B cell (primary cell): ENCODE data around the gene NAV2. TPM values are rescaled to one million over a fixed set of nuclear protein-coding genes. Genes with fewer than 3 reads are reported as not detected.

Source experiments
- ATAC-seq: fragments of 200-7000 bp; cut with Tn5 transposase; one replicate; pipeline ENCODE4 v1.10.0; 2021; ENCODE audit warnings: low read depth, mild to moderate bottlenecking, moderate number of reproducible peaks, moderate library complexity
- CTCF ChIA-PET: fragments of 350-600 bp; sonication (Branson Sonifier 250); formaldehyde crosslinking; loops from one replicate; lab custom pipeline; 2021; ENCODE audit warnings: antibody characterized with exemption, inconsistent platforms; lab: Charles Lee
- POLR2A ChIA-PET: fragments of 350-600 bp; sonication (Branson Sonifier 250); formaldehyde crosslinking; loops from one replicate; lab custom pipeline; 2021; ENCODE audit warnings: antibody characterized with exemption; lab: Charles Lee
- DNase-seq: peaks from one replicate; pipeline ENCODE4 v3.0.0; 2013
- H2AFZ ChIP-seq: 2 replicates; pipeline ENCODE4 v1.6.1; 2012; ENCODE audit warnings: mild to moderate bottlenecking, low read depth, low read length; ENCODE audit not compliant: insufficient read depth, poor library complexity, severe bottlenecking
- H3K27ac ChIP-seq, 2 donors: 1 replicate in 1 of 2; 2 replicates in 1 of 2; pipeline ENCODE4 v1.5.1; 2012 to 2013; ENCODE audit warnings: low read length in 2 of 2, mild to moderate bottlenecking in 2 of 2, moderate library complexity in 1 of 2
- H3K27me3 ChIP-seq, 4 experiments: fragments of 200-600 bp in 1 of 4; sonication (generic) in 1 of 4; replicated peaks in 1 of 4; 1 replicate in 2 of 4; 2 replicates in 2 of 4; pipeline versions ENCODE4 v1.6.1 to v1.7.0; 2013 to 2016; ENCODE audit warnings: low read length in 3 of 4, mild to moderate bottlenecking in 2 of 4, mixed read lengths in 1 of 4, moderate library complexity in 1 of 4; ENCODE audit not compliant: insufficient read depth in 4 of 4, control insufficient read depth in 3 of 4; ENCODE audit errors: control extremely low read depth in 1 of 4
- H3K36me3 ChIP-seq, 2 experiments: replicated peaks in 1 of 2; 1 replicate in 1 of 2; 2 replicates in 1 of 2; pipeline versions ENCODE4 v1.6.1 to v1.7.1; 2013; ENCODE audit warnings: low read length in 1 of 2; ENCODE audit not compliant: insufficient read depth in 2 of 2, control insufficient read depth in 1 of 2; ENCODE audit errors: control extremely low read depth in 1 of 2, extremely low read depth in 1 of 2
- H3K4me1 ChIP-seq, 2 donors: fragments of 200-600 bp in 1 of 2; sonication (generic) in 1 of 2; 1 replicate in 1 of 2; 2 replicates in 1 of 2; pipeline versions ENCODE4 v1.5.1 to v1.6.1; 2013 to 2017; ENCODE audit warnings: low read length in 2 of 2; ENCODE audit not compliant: control insufficient read depth in 2 of 2, insufficient read depth in 2 of 2
- H3K4me2 ChIP-seq: replicated peaks from 2 replicates; pipeline ENCODE3; 2012; ENCODE audit warnings: mild to moderate bottlenecking, low read depth, low read length; ENCODE audit not compliant: poor library complexity, severe bottlenecking
- H3K4me3 ChIP-seq, 5 experiments: fragments of 200-600 bp in 1 of 5; sonication (generic) in 1 of 5; 1 replicate in 3 of 5; 2 replicates in 2 of 5; pipeline versions ENCODE4 v1.5.1 to v1.7.0; 2011 to 2016; ENCODE audit warnings: low read length in 4 of 5, mild to moderate bottlenecking in 4 of 5, low read depth in 2 of 5, control low read depth in 1 of 5, moderate library complexity in 1 of 5; ENCODE audit not compliant: insufficient read depth in 1 of 5; ENCODE audit errors: control extremely low read depth in 1 of 5, extremely low read depth in 1 of 5
- H3K79me2 ChIP-seq: fragments of 200-600 bp; sonication (generic); one replicate; pipeline ENCODE4 v1.6.0; 2016; ENCODE audit warnings: low read length; ENCODE audit not compliant: control insufficient read depth, insufficient read depth
- H3K9ac ChIP-seq: fragments of 200-600 bp; sonication (generic); 2 replicates; pipeline ENCODE4 v1.6.1; 2017; ENCODE audit warnings: mild to moderate bottlenecking, low read length, moderate library complexity
- H3K9me3 ChIP-seq, 3 donors: one replicate each; pipeline versions ENCODE4 v1.6.1 to v1.7.1; 2013; ENCODE audit warnings: low read length in 2 of 3; ENCODE audit not compliant: control insufficient read depth in 2 of 3, insufficient read depth in 1 of 3; ENCODE audit errors: control extremely low read depth in 1 of 3
- H4K20me1 ChIP-seq: 2 replicates; pipeline ENCODE4 v1.6.0; 2012; ENCODE audit warnings: mild to moderate bottlenecking, low read length; ENCODE audit not compliant: insufficient read depth, control insufficient read depth, poor library complexity, severe bottlenecking
- H3K27ac Mint-ChIP-seq: one replicate; pipeline ENCODE4 v1.8.0; 2021; ENCODE audit warnings: mixed read lengths
- H3K27me3 Mint-ChIP-seq: one replicate; pipeline ENCODE4 v1.8.0; 2021; ENCODE audit warnings: mixed read lengths
- H3K4me1 Mint-ChIP-seq: one replicate; pipeline ENCODE4 v1.8.0; 2021; ENCODE audit warnings: mixed read lengths
- H3K4me3 Mint-ChIP-seq: one replicate; pipeline ENCODE4 v1.8.0; 2021; ENCODE audit warnings: mixed read lengths
- H3K9me3 Mint-ChIP-seq: one replicate; pipeline ENCODE4 v1.8.0; 2022; ENCODE audit warnings: mixed read lengths; ENCODE audit not compliant: insufficient read depth
- CTCF ChIP-seq: fragments of 200-600 bp; IDR thresholded peaks from one replicate; pipeline ENCODE4 v1.8.0; 2022; ENCODE audit warnings: antibody characterized with exemption, mild to moderate bottlenecking
- EZH2 ChIP-seq: IDR thresholded peaks from 2 replicates; pipeline ENCODE4 v1.6.1; 2012; ENCODE audit warnings: borderline replicate concordance, low read depth, mild to moderate bottlenecking, moderate library complexity, low read length; ENCODE audit not compliant: insufficient read depth, poor library complexity, severe bottlenecking
- WGBS: methylation state at CpG from one replicate; pipeline ENCODE4 v1.1.5; 2013; ENCODE audit warnings: missing lambda C conversion rate; ENCODE audit not compliant: insufficient coverage; 5-methylcytosine and 5-hydroxymethylcytosine counted together
- intact Hi-C: fragments of 100-400 bp; cut with micrococcal nuclease; formaldehyde crosslinking; loops from one replicate; pipeline ENCODE4 v1.10.0; 2022
- polyA plus RNA-seq: library from polyadenylated mRNA; depleted of rRNA; stranded (reverse); fragments of >200 nt; gene quantifications from 2 replicates; pipeline ENCODE4 v1.2.3, GENCODE V29; 2012
- total RNA-seq, 2 donors: library from RNA; stranded (reverse); fragments of 120-200 nt in 1 of 2; gene quantifications; 1 replicate in 1 of 2; 2 replicates in 1 of 2; pipeline versions ENCODE4 v1.2.3 to v1.2.4, GENCODE V29; 2013 to 2022

NAV2 gene
- total and polyA plus RNA-seq, 2 donors (not counting 1 experiment from before 2014, with no cell fraction given) = 0.82 to 22.2 TPM

- no peaks in the 10 kb centered on the region for H4K20me1 ChIP-seq
- CTCF ChIA-PET = no interaction called here
- H3K27ac ChIP-seq = no peak overlapping the region
- POLR2A ChIA-PET = no interaction called here
- no peak for ATAC-seq
- H3K4me1 ChIP-seq = peaks cover 18 to 22% of the 10 kb centered on the region in 2 donors
- no peak for DNase-seq
- no peaks in the 10 kb centered on the region for H3K9me3 Mint-ChIP-seq
- no peaks in the 10 kb centered on the region for H3K79me2 ChIP-seq
- H3K27me3 ChIP-seq = peaks cover 0 to 12% (median 2%) of the 10 kb centered on the region in 4 experiments
- no peak overlapping the region for H2AFZ ChIP-seq
- H3K27me3 Mint-ChIP-seq = peaks cover 29% of the 10 kb centered on the region
- 88% methylated on average over 2 of the region's 5 CpGs for WGBS
- H3K4me1 Mint-ChIP-seq = peaks cover 16% of the 10 kb centered on the region
- no peak overlapping the region for H3K4me2 ChIP-seq
- H3K4me3 ChIP-seq = no peak overlapping the region
- intact Hi-C loops = no loop called here
- TF ChIP-seq CTCF (no peak), EZH2 (no peak)
- no peaks in the 10 kb centered on the region for H3K9me3 ChIP-seq
- H3K36me3 ChIP-seq = no peaks in the 10 kb centered on the region
- no peak overlapping the region for H3K9ac ChIP-seq
- H3K27ac Mint-ChIP-seq = no peak overlapping the region
- no peak overlapping the region for H3K4me3 Mint-ChIP-seq
Observed at GRCh38 chr11:20102397-20102796, 389.8 kb downstream of the NAV2 start.

GRCh38 chr11:20103281-20103680, 390.6 kb downstream of the NAV2 start:
- 93% methylated on average over 6 of the region's 7 CpGs for WGBS
- no peak overlapping the region for H3K4me2 ChIP-seq
- H3K9me3 ChIP-seq = no peaks in the 10 kb centered on the region
- H3K4me1 Mint-ChIP-seq = peaks cover 16% of the 10 kb centered on the region
- H3K27ac ChIP-seq = no peak overlapping the region
- H3K9ac ChIP-seq = no peak overlapping the region
- H3K79me2 ChIP-seq = no peaks in the 10 kb centered on the region
- no peak overlapping the region for H2AFZ ChIP-seq
- ChIA-PET POLR2A (no interaction called here), CTCF (no interaction called here)
- DNase-seq (no peak), ATAC-seq (no peak)
- intact Hi-C loops = no loop called here
- peaks cover 0 to 12% (median 2%) of the 10 kb centered on the region in 4 experiments for H3K27me3 ChIP-seq
- H3K36me3 ChIP-seq = no peaks in the 10 kb centered on the region
- H3K9me3 Mint-ChIP-seq = no peaks in the 10 kb centered on the region
- peaks cover 18 to 22% of the 10 kb centered on the region in 2 donors for H3K4me1 ChIP-seq
- H3K4me3 Mint-ChIP-seq = no peak overlapping the region
- H4K20me1 ChIP-seq = no peaks in the 10 kb centered on the region
- H3K27me3 Mint-ChIP-seq = peaks cover 24% of the 10 kb centered on the region
- H3K27ac Mint-ChIP-seq = no peak overlapping the region
- no peak overlapping the region for H3K4me3 ChIP-seq
- no peak for TF ChIP-seq EZH2
- no peak for TF ChIP-seq CTCF
